Neuronal stem cell (in vitro differentiated cells): ENCODE measurements around the gene ANKRD13B.

Experiments used
- DNase-seq: peaks from one replicate; pipeline ENCODE4 v3.0.0-alpha.2; 2013; ENCODE audit warnings: low spot score
- H2AFZ ChIP-seq: one replicate; pipeline ENCODE4 v1.6.1; 2013; ENCODE audit warnings: mild to moderate bottlenecking, low read length, inconsistent platforms
- H2AK5ac ChIP-seq: 2 replicates; pipeline ENCODE4 v1.6.1; 2013; ENCODE audit warnings: low read depth, mild to moderate bottlenecking, inconsistent platforms, low read length, moderate library complexity, mixed read lengths
- H2BK120ac ChIP-seq: 2 replicates; pipeline ENCODE4 v1.6.1; 2013; ENCODE audit warnings: low read depth, mild to moderate bottlenecking, inconsistent platforms, low read length, moderate library complexity, mixed read lengths
- H2BK12ac ChIP-seq: one replicate; pipeline ENCODE4 v1.6.1; 2013; ENCODE audit warnings: low read length, inconsistent platforms
- H2BK15ac ChIP-seq: 2 replicates; pipeline ENCODE4 v1.6.1; 2013; ENCODE audit warnings: mild to moderate bottlenecking, low read length, inconsistent platforms, mixed read lengths
- H2BK5ac ChIP-seq: one replicate; pipeline ENCODE4 v1.6.1; 2013; ENCODE audit warnings: inconsistent platforms, mild to moderate bottlenecking, low read length, moderate library complexity
- H3K14ac ChIP-seq: one replicate; pipeline ENCODE4 v1.6.1; 2013; ENCODE audit warnings: low read length, inconsistent platforms
- H3K18ac ChIP-seq: 2 replicates; pipeline ENCODE4 v1.6.1; 2013; ENCODE audit warnings: low read length, inconsistent platforms
- H3K23ac ChIP-seq: 2 replicates; pipeline ENCODE4 v1.6.1; 2013; ENCODE audit warnings: low read depth, mild to moderate bottlenecking, mixed read lengths, low read length, inconsistent platforms; ENCODE audit not compliant: poor library complexity
- H3K27ac ChIP-seq: replicated peaks from 3 replicates; pipeline ENCODE4 v1.5.1; 2013; ENCODE audit warnings: low read length, inconsistent platforms
- H3K27me3 ChIP-seq, 3 experiments: 2 replicates each; pipeline ENCODE4 v1.6.1; 2013; ENCODE audit warnings: low read length in 3 of 3, mild to moderate bottlenecking in 2 of 3, inconsistent platforms in 1 of 3, low read depth in 1 of 3, mixed read lengths in 1 of 3, moderate library complexity in 1 of 3; ENCODE audit not compliant: control insufficient read depth in 3 of 3, insufficient read depth in 3 of 3
- H3K36me3 ChIP-seq, 2 donors: replicated peaks in 1 of 2; 2 replicates each; pipeline ENCODE4 v1.6.1; 2013; ENCODE audit warnings: low read length in 2 of 2; ENCODE audit not compliant: control insufficient read depth in 2 of 2, insufficient read depth in 2 of 2
- H3K4ac ChIP-seq: 2 replicates; pipeline ENCODE4 v1.6.1; 2013; ENCODE audit warnings: inconsistent platforms, mild to moderate bottlenecking, low read length, moderate library complexity
- H3K4me1 ChIP-seq, 2 donors: 1 replicate in 1 of 2; 2 replicates in 1 of 2; pipeline ENCODE4 v1.6.1; 2013; ENCODE audit warnings: low read length in 2 of 2, low read depth in 1 of 2; ENCODE audit not compliant: control insufficient read depth in 2 of 2, insufficient read depth in 1 of 2
- H3K4me2 ChIP-seq: one replicate; pipeline ENCODE4 v1.6.1; 2013; ENCODE audit warnings: mild to moderate bottlenecking, low read length, inconsistent platforms; ENCODE audit not compliant: insufficient read depth, poor library complexity, severe bottlenecking
- H3K4me3 ChIP-seq, 2 donors: 2 replicates each; pipeline ENCODE4 v1.5.1; 2013; ENCODE audit warnings: low read length in 2 of 2, mild to moderate bottlenecking in 2 of 2, inconsistent platforms in 1 of 2, moderate library complexity in 1 of 2
- H3K79me1 ChIP-seq: one replicate; pipeline ENCODE4 v1.6.1; 2013; ENCODE audit warnings: low read depth, mild to moderate bottlenecking, inconsistent platforms, low read length, moderate library complexity
- H3K9ac ChIP-seq: one replicate; pipeline ENCODE4 v1.6.1; 2013; ENCODE audit warnings: mild to moderate bottlenecking, low read depth, low read length, inconsistent platforms; ENCODE audit not compliant: poor library complexity
- H3K9me3 ChIP-seq, 2 donors: replicated peaks in 1 of 2; 2 replicates each; pipeline versions ENCODE3 to v1.6.1; 2013; ENCODE audit warnings: low read length in 2 of 2, mild to moderate bottlenecking in 2 of 2, inconsistent platforms in 1 of 2, low read depth in 1 of 2, mixed read lengths in 1 of 2, moderate library complexity in 1 of 2; ENCODE audit not compliant: control insufficient read depth in 2 of 2, insufficient read depth in 1 of 2
- H4K8ac ChIP-seq: one replicate; pipeline ENCODE4 v1.6.1; 2013; ENCODE audit warnings: low read depth, mild to moderate bottlenecking, inconsistent platforms, low read length, moderate library complexity
- H4K91ac ChIP-seq: one replicate; pipeline ENCODE4 v1.6.1; 2013; ENCODE audit warnings: low read length, low read depth, mild to moderate bottlenecking, inconsistent platforms; ENCODE audit not compliant: poor library complexity
- WGBS, 2 donors: extraction: QIAGEN DNeasy Blood & Tissue Kit; methylation state at CpG; one replicate each; pipeline ENCODE4 v1.1.7; 2013; ENCODE audit warnings: missing lambda C conversion rate in 2 of 2, mixed read lengths in 1 of 2; ENCODE audit not compliant: insufficient read length in 2 of 2, insufficient replicate concordance in 1 of 2; ENCODE audit errors: extremely low coverage in 2 of 2; 5-methylcytosine and 5-hydroxymethylcytosine counted together

Gene ANKRD13B

GRCh38 chr17:29576214-29577000, 16.5 kb upstream of the ANKRD13B start:
- no peak for DNase-seq
- no peak overlapping the region for H2BK12ac ChIP-seq
- H3K27me3 ChIP-seq: no peaks in the 10 kb centered on the region
- no peak overlapping the region for H2BK5ac ChIP-seq
- H3K18ac ChIP-seq: no peak overlapping the region
- H4K91ac ChIP-seq: no peak overlapping the region
- H2BK120ac ChIP-seq: no peak overlapping the region
- H3K14ac ChIP-seq: no peak overlapping the region
- peaks cover 66 to 92% of the 10 kb centered on the region in 2 donors for H3K36me3 ChIP-seq
- H3K79me1 ChIP-seq: peaks cover 6% of the 10 kb centered on the region
- H3K4me3 ChIP-seq: no peak overlapping the region
- no peak overlapping the region for H3K23ac ChIP-seq
- peak overlapping the region; percentile 55 for H3K9ac ChIP-seq
- peaks cover 0 to 6% of the 10 kb centered on the region in 2 donors for H3K4me1 ChIP-seq
- no peak overlapping the region for H2BK15ac ChIP-seq
- H3K4ac ChIP-seq: no peak overlapping the region
- no peak overlapping the region for H2AK5ac ChIP-seq
- H4K8ac ChIP-seq: no peak overlapping the region
- H2AFZ ChIP-seq: no peak overlapping the region
- no peak overlapping the region for H3K4me2 ChIP-seq
- no peaks in the 10 kb centered on the region for H3K9me3 ChIP-seq
- WGBS, 2 donors: no CpG with 5 or more reads among the region's 37 CpGs
- no peak overlapping the region for H3K27ac ChIP-seq

GRCh38 chr17:29577001-29577370, 15.9 kb upstream of the ANKRD13B start:
- H3K23ac ChIP-seq: no peak overlapping the region
- no peak overlapping the region for H2BK12ac ChIP-seq
- no peak overlapping the region for H3K4ac ChIP-seq
- H3K18ac ChIP-seq: no peak overlapping the region
- H2AFZ ChIP-seq: no peak overlapping the region
- H3K4me1 ChIP-seq: peaks cover 0 to 6% of the 10 kb centered on the region in 2 donors
- no peaks in the 10 kb centered on the region for H3K9me3 ChIP-seq
- H3K27ac ChIP-seq: no peak overlapping the region
- no peak overlapping the region for H4K8ac ChIP-seq
- H2BK15ac ChIP-seq: no peak overlapping the region
- no peak overlapping the region for H3K4me2 ChIP-seq
- H3K14ac ChIP-seq: no peak overlapping the region
- no CpG with 5 or more reads among the region's 9 CpGs for WGBS, 2 donors
- H4K91ac ChIP-seq: no peak overlapping the region
- H2BK5ac ChIP-seq: no peak overlapping the region
- DNase-seq: no peak
- H2BK120ac ChIP-seq: no peak overlapping the region
- no peak overlapping the region for H3K9ac ChIP-seq
- peaks cover 67 to 92% of the 10 kb centered on the region in 2 donors for H3K36me3 ChIP-seq
- H2AK5ac ChIP-seq: no peak overlapping the region
- no peak overlapping the region for H3K4me3 ChIP-seq
- H3K79me1 ChIP-seq: peaks cover 5% of the 10 kb centered on the region
- no peaks in the 10 kb centered on the region for H3K27me3 ChIP-seq

GRCh38 chr17:29577385-29578211, 15.3 kb upstream of the ANKRD13B start:
- H2AK5ac ChIP-seq: peak overlapping the region; percentile 23
- no peak overlapping the region for H3K23ac ChIP-seq
- H3K27ac ChIP-seq: no peak overlapping the region
- H2AFZ ChIP-seq: no peak overlapping the region
- H3K4me3 ChIP-seq: no peak overlapping the region
- no peak for DNase-seq
- H3K36me3 ChIP-seq: peaks cover 71 to 93% of the 10 kb centered on the region in 2 donors
- peaks cover 0 to 3% of the 10 kb centered on the region in 2 donors for H3K4me1 ChIP-seq
- no peak overlapping the region for H3K14ac ChIP-seq
- WGBS, 2 donors: no CpG with 5 or more reads among the region's 22 CpGs
- H3K18ac ChIP-seq: peak overlapping the region; percentile 33
- H4K91ac ChIP-seq: no peak overlapping the region
- peak overlapping the region; percentile 57 for H4K8ac ChIP-seq
- no peak overlapping the region for H3K4ac ChIP-seq
- peak overlapping the region; percentile 18 for H3K9ac ChIP-seq
- H2BK15ac ChIP-seq: no peak overlapping the region
- no peaks in the 10 kb centered on the region for H3K9me3 ChIP-seq
- no peaks in the 10 kb centered on the region for H3K27me3 ChIP-seq
- H2BK12ac ChIP-seq: peak overlapping the region; percentile 8
- no peak overlapping the region for H2BK120ac ChIP-seq
- H2BK5ac ChIP-seq: peak overlapping the region; percentile 14
- H3K79me1 ChIP-seq: peaks cover 5% of the 10 kb centered on the region
- no peak overlapping the region for H3K4me2 ChIP-seq
